ENCODE measurements around the gene CCDC47. TPM values are rescaled to one million over a fixed set of nuclear protein-coding genes. Genes with fewer than 3 reads are reported as not detected.

Gene CCDC47
- total RNA-seq, 1 donor from 2014 or later = 55.9 TPM

GRCh38 chr17:63783522-63783921 lies 10.1 kb upstream of the CCDC47 start:
- Mint-ChIP-seq H3K27ac (no peak overlapping the region), H3K4me3 (no peak overlapping the region), H3K27me3 (ENCODE audit: low read depth) (no peaks in the 10 kb centered on the region), H3K4me1 (peaks cover 4% of the 10 kb centered on the region), H3K36me3 (peaks cover 13% of the 10 kb centered on the region), H3K9me3 (no peaks in the 10 kb centered on the region)
- TF ChIP-seq, protein P1, sequence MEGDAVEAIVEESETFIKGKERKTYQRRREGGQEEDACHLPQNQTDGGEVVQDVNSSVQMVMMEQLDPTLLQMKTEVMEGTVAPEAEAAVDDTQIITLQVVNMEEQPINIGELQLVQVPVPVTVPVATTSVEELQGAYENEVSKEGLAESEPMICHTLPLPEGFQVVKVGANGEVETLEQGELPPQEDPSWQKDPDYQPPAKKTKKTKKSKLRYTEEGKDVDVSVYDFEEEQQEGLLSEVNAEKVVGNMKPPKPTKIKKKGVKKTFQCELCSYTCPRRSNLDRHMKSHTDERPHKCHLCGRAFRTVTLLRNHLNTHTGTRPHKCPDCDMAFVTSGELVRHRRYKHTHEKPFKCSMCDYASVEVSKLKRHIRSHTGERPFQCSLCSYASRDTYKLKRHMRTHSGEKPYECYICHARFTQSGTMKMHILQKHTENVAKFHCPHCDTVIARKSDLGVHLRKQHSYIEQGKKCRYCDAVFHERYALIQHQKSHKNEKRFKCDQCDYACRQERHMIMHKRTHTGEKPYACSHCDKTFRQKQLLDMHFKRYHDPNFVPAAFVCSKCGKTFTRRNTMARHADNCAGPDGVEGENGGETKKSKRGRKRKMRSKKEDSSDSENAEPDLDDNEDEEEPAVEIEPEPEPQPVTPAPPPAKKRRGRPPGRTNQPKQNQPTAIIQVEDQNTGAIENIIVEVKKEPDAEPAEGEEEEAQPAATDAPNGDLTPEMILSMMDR (IDR thresholded peaks at IDR 0.05; ENCODE audit: unreplicated experiment) = no peak
- DNase-seq (ENCODE audit: low spot score in 2 of 2, unreplicated experiment in 2 of 2) = no peak

DNA sequence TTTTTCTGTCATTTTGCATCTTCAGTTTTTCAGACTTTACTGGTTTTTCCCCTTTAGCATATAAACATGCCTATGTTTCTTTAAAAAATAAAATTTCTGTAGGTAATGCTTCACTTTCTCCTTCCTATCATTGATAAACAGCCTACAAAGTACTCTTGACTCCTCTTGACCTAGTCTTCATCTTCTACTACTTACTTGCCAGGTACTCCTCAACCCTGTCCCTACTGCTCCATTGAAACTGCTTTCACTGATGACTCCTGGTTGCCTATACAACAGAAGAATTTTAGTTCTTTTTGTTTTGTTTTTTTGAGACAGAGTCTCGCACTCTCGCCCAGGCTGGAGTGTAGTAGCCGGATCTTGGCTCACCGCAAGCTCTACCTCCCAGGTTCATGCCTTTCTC lies 7.5 kb upstream of the CCDC47 start:
- DNase-seq (ENCODE audit: low spot score in 2 of 2, unreplicated experiment in 2 of 2) = no peak
- Mint-ChIP-seq H3K4me3 (no peak overlapping the region), H3K36me3 (peaks cover 11% of the 10 kb centered on the region), H3K4me1 (peaks cover 10% of the 10 kb centered on the region), H3K27ac (peak overlapping the region; percentile 1), H3K9me3 (no peaks in the 10 kb centered on the region), H3K27me3 (ENCODE audit: low read depth) (no peaks in the 10 kb centered on the region)
- TF ChIP-seq, protein P1 (IDR thresholded peaks at IDR 0.05; ENCODE audit: unreplicated experiment) = no peak

DNA sequence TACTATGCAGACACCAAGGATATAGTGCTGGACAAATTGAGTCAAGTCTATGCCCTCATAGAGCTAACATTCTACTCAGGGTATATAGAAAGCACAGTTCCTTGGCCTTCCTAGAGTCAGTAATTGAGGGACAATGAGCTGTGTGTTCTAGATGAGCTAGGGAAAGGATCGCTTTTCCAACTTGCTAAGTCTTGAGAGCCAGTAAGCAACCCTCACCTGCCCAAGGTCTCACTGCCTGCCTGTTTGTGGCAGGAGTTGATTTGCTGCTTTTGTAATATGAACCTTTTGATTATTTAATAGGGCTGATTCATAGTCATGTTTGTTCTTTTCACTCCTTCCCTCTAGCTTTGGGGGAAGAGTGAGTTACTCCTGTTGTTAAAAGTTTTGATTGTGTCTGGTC lies 7.1 kb upstream of the CCDC47 start:
- Mint-ChIP-seq H3K36me3 (peaks cover 8% of the 10 kb centered on the region), H3K4me3 (no peak overlapping the region), H3K4me1 (peaks cover 13% of the 10 kb centered on the region), H3K27me3 (ENCODE audit: low read depth) (no peaks in the 10 kb centered on the region), H3K27ac (peak overlapping the region; percentile 34), H3K9me3 (no peaks in the 10 kb centered on the region)
- no peak for DNase-seq (ENCODE audit: low spot score in 2 of 2, unreplicated experiment in 2 of 2)
- TF ChIP-seq, protein P1 (IDR thresholded peaks at IDR 0.05; ENCODE audit: unreplicated experiment) = no peak

DNA sequence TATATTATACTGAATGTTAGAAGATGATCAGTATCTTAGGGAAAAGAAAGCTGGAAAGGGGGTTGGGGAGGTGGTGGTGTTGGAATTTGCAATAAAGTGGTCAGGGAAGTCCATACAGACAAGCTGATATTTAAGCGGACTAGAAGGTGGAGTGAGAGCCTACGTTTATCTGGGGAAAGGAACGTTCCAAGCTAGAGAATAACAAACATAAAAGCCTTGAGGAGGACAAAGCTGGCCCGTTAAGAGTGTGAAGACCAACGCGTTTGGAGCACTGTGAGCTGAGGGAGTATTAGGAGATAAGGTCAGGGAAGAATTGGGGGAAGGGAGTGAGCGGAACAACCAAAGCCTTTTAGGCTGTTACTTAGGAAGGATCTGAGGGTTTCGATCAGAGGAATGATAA lies 2.0 kb upstream of the CCDC47 start:
- H3K27me3 Mint-ChIP-seq (ENCODE audit: low read depth) = no peaks in the 10 kb centered on the region
- H3K36me3 Mint-ChIP-seq = peaks cover 7% of the 10 kb centered on the region
- no peak for DNase-seq (ENCODE audit: low spot score in 2 of 2, unreplicated experiment in 2 of 2)
- peak overlapping the region; percentile 100 for H3K27ac Mint-ChIP-seq
- no peaks in the 10 kb centered on the region for H3K9me3 Mint-ChIP-seq
- H3K4me1 Mint-ChIP-seq = peaks cover 32% of the 10 kb centered on the region
- H3K4me3 Mint-ChIP-seq = peak overlapping the region; percentile 99
- TF ChIP-seq, protein P1 (IDR thresholded peaks at IDR 0.05; ENCODE audit: unreplicated experiment) = no peak

DNA sequence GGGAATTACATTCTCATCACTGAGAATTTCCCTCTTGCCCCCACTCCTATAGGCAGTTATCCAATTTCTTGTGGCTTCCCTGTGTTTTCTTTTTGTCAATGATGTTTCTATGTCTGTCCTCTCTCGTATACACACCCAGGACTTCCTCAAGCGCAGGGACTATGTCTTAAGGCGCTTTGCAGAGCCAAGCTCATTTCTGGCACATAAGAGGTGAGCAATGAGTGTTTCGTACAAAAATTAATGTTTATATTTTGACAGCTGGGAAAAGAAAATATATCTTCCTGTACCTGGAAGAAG lies 1.5 kb upstream of the CCDC47 start:
- H3K9me3 Mint-ChIP-seq = no peaks in the 10 kb centered on the region
- peaks cover 7% of the 10 kb centered on the region for H3K36me3 Mint-ChIP-seq
- peak overlapping the region; percentile 99 for H3K4me3 Mint-ChIP-seq
- H3K27ac Mint-ChIP-seq = peak overlapping the region; percentile 100
- TF ChIP-seq, protein P1 (IDR thresholded peaks at IDR 0.05; ENCODE audit: unreplicated experiment) = no peak
- peaks cover 32% of the 10 kb centered on the region for H3K4me1 Mint-ChIP-seq
- no peaks in the 10 kb centered on the region for H3K27me3 Mint-ChIP-seq (ENCODE audit: low read depth)
- DNase-seq (ENCODE audit: low spot score in 2 of 2, unreplicated experiment in 2 of 2) = no peak
